ENCODE results near the gene CRADD.

DNA sequence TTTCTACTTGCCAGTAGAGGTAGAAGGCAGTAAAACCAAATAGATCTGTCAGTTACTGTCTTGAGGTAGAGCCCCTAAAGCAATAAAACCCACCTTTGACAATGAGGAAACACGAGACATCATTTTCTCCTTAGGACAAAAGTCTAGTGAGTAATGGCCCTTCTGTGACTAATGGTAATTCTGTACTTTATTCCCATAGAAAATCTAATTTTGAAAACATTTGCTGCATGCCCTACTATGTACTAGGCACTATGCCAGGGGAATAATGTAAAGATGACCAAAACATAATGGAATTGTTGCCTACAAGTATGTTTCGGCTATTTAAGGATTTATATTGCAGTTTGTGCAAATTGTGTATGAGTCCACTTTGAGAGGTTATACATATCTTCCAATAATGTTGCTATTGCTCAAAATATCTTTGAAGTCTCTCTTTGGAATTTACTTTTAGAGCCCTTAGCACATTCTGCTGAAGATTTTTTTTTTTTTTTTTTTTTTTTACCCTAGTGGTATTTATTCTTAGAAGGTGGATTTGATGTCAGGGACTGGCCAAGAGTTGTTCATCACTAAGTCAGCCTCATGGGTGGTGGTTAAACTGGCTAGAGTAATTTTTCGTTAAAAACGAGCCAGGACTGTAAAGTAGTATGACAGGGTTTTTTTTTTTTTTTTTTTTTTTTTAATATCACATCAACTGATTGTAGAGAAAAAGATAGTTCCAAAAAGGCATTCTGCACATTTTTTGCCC lies 109.7 kb downstream of the CRADD start:
- no peak for TF ChIP-seq POLR2A (IDR thresholded peaks at IDR 0.05)
- TF ChIP-seq, protein P1, sequence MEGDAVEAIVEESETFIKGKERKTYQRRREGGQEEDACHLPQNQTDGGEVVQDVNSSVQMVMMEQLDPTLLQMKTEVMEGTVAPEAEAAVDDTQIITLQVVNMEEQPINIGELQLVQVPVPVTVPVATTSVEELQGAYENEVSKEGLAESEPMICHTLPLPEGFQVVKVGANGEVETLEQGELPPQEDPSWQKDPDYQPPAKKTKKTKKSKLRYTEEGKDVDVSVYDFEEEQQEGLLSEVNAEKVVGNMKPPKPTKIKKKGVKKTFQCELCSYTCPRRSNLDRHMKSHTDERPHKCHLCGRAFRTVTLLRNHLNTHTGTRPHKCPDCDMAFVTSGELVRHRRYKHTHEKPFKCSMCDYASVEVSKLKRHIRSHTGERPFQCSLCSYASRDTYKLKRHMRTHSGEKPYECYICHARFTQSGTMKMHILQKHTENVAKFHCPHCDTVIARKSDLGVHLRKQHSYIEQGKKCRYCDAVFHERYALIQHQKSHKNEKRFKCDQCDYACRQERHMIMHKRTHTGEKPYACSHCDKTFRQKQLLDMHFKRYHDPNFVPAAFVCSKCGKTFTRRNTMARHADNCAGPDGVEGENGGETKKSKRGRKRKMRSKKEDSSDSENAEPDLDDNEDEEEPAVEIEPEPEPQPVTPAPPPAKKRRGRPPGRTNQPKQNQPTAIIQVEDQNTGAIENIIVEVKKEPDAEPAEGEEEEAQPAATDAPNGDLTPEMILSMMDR (IDR thresholded peaks at IDR 0.05): no peak
